ENCODE data around the gene LRP1B.

LRP1B gene

GRCh38 chr2:141946016-141946415 lies 184.8 kb downstream of the LRP1B start (continued):
- no peak for TF ChIP-seq CSRNP3 (CRISPR knock-in tag; IDR thresholded peaks at IDR 0.05)

- no peak for TF ChIP-seq RARB (CRISPR knock-in tag; IDR thresholded peaks at IDR 0.05)
- ATAC-seq: no peak
Observed at GRCh38 chr2:141943918-141944317, 186.9 kb downstream of the LRP1B start.

GRCh38 chr2:141942006-141942789 lies 188.6 kb downstream of the LRP1B start:
- no peak for ATAC-seq
- TF ChIP-seq ZFP3 (CRISPR knock-in tag; IDR thresholded peaks at IDR 0.05) (no peak), PPARA (CRISPR knock-in tag; IDR thresholded peaks at IDR 0.05; ENCODE audit: borderline replicate concordance) (no peak), OSR1 (CRISPR knock-in tag; IDR thresholded peaks at IDR 0.05) (no peak), GLIS3 (CRISPR knock-in tag; IDR thresholded peaks at IDR 0.05) (no peak), ZNF565 (CRISPR knock-in tag; conservative IDR thresholded peaks at IDR 0.05; ENCODE audit: low read depth) (no peak), TSHZ2 (CRISPR knock-in tag; IDR thresholded peaks at IDR 0.05) (no peak), TOX (CRISPR knock-in tag; IDR thresholded peaks at IDR 0.05; ENCODE audit: borderline replicate concordance) (no peak)

GRCh38 chr2:141941210-141941714 lies 189.6 kb downstream of the LRP1B start:
- TF ChIP-seq ZFP30 (CRISPR knock-in tag; IDR thresholded peaks at IDR 0.05) (no peak), CSDC2 (CRISPR knock-in tag; IDR thresholded peaks at IDR 0.05) (no peak), ZNF8 (CRISPR knock-in tag; IDR thresholded peaks at IDR 0.05) (no peak)
- no peak for ATAC-seq

GRCh38 chr2:141940709-141941108 lies 190.1 kb downstream of the LRP1B start:
- no peak for ATAC-seq
- TF ChIP-seq ISL1 (CRISPR knock-in tag; IDR thresholded peaks at IDR 0.05) (peak; percentile 59), CSRNP3 (CRISPR knock-in tag; IDR thresholded peaks at IDR 0.05) (no peak), OSR1 (CRISPR knock-in tag; IDR thresholded peaks at IDR 0.05) (no peak)

- ATAC-seq: no peak
- TF ChIP-seq ZNF8 (CRISPR knock-in tag; IDR thresholded peaks at IDR 0.05) (no peak), GLIS3 (CRISPR knock-in tag; IDR thresholded peaks at IDR 0.05) (no peak), ZFP30 (CRISPR knock-in tag; IDR thresholded peaks at IDR 0.05) (no peak), POU6F1 (CRISPR knock-in tag; IDR thresholded peaks at IDR 0.05; ENCODE audit: borderline replicate concordance, low read depth) (no peak), ZC3H10 (CRISPR knock-in tag; IDR thresholded peaks at IDR 0.05) (no peak), ARNTL (CRISPR knock-in tag; IDR thresholded peaks at IDR 0.05; ENCODE audit: borderline replicate concordance, low read depth) (no peak), ISL1 (CRISPR knock-in tag; IDR thresholded peaks at IDR 0.05) (no peak), CSRNP3 (CRISPR knock-in tag; IDR thresholded peaks at IDR 0.05) (no peak), ZFP3 (CRISPR knock-in tag; IDR thresholded peaks at IDR 0.05) (no peak), CSDC2 (CRISPR knock-in tag; IDR thresholded peaks at IDR 0.05) (no peak), ESRRG (CRISPR knock-in tag; IDR thresholded peaks at IDR 0.05) (no peak), TCF4 (CRISPR knock-in tag; IDR thresholded peaks at IDR 0.05; ENCODE audit: borderline replicate concordance) (no peak), CREB5 (CRISPR knock-in tag; IDR thresholded peaks at IDR 0.05; ENCODE audit: low read depth) (no peak), SNAI2 (CRISPR knock-in tag; IDR thresholded peaks at IDR 0.05) (no peak)
Observed at GRCh38 chr2:141933226-141933625, 197.6 kb downstream of the LRP1B start.

Measured in SK-N-SH treated with all-trans-retinoic acid at 6 μM for 48 hours (cell line).